ENCODE data around the gene GCNT3. TPM values are rescaled to one million over a fixed set of nuclear protein-coding genes. Genes with fewer than 3 reads are reported as not detected.
A peak's percentile ranks its signal among the peaks of the same experiment; 100 is the strongest.

Gene GCNT3
- polyA plus RNA-seq, 4 donors = 10.2 to 83.9 (median 32.1) TPM

DNA sequence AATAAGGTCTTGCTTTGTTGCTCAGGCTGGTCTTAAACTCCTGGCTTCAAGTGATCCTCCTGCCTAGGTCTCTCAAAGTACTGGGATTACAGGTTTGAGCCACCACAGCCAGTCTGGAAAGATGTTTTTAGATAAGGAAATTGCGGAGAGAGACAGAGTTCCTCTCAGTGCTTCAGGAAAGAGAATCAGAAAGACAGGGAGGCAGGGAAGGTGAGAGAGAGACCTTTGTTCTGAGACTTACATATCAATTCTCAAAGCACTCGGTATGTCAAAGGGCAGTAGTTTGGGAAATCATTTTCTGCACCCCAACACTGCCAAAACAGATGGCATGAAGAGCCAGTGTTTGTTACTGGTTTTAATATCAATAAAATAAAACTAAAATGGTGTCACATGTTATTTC, 13.1 kb upstream of the GCNT3 start:
- Histone ChIP-seq H3K4me3 (ENCODE audit: low read depth in 1 of 3, low read length in 3 of 3) (no peak overlapping the region), H3K27ac (ENCODE audit: low read depth in 1 of 3, low read length in 2 of 3) (peak overlapping the region; percentile 22 to 63 (median 46)), H3K36me3 (ENCODE audit: control insufficient read depth in 3 of 3, insufficient read depth in 2 of 3, low read depth in 1 of 3, low read length in 3 of 3) (no peaks in the 10 kb centered on the region), H3K9me3 (ENCODE audit: control insufficient read depth in 2 of 2, insufficient read depth in 1 of 2, low read depth in 1 of 2, low read length in 1 of 2) (peaks cover 2 to 17% of the 10 kb centered on the region in 2 donors), H3K27me3 (ENCODE audit: control insufficient read depth in 3 of 3, insufficient read depth in 3 of 3, low read length in 3 of 3) (no peaks in the 10 kb centered on the region), H3K4me1 (ENCODE audit: control insufficient read depth in 3 of 3, insufficient read depth in 2 of 3, low read depth in 1 of 3, low read length in 2 of 3) (peaks cover 3 to 36% (median 7%) of the 10 kb centered on the region in 3 donors)
- 24 to 59% (median 37%) methylated on average over 2 of the region's 2 CpGs for WGBS, 3 donors
- DNase-seq = peak in 1 of 2 donors; percentile 61
- no peak for FAIRE-seq

DNA sequence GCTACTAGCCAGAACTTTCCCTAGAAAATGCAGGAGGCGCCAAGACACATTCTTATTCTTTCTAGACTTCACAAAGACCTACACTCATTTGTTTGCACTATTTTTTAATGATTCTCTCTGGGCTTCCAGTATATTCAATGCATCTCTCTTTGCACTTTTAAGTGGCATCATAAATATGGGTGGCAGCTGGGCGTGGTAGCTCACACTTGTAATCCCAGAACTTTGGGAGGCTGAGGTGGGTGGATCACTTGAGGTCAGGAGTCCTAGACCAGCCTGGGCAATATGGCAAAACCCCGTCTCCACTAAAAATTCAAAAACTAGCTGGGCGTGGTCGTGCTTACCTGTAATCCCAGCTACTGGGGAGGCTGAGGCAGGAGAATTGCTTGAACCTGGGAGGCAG, 5.6 kb upstream of the GCNT3 start:
- FAIRE-seq = no peak
- DNase-seq = no peak
- WGBS, 3 donors = 74 to 91% (median 75%) methylated on average over 5 of the region's 5 CpGs

DNA sequence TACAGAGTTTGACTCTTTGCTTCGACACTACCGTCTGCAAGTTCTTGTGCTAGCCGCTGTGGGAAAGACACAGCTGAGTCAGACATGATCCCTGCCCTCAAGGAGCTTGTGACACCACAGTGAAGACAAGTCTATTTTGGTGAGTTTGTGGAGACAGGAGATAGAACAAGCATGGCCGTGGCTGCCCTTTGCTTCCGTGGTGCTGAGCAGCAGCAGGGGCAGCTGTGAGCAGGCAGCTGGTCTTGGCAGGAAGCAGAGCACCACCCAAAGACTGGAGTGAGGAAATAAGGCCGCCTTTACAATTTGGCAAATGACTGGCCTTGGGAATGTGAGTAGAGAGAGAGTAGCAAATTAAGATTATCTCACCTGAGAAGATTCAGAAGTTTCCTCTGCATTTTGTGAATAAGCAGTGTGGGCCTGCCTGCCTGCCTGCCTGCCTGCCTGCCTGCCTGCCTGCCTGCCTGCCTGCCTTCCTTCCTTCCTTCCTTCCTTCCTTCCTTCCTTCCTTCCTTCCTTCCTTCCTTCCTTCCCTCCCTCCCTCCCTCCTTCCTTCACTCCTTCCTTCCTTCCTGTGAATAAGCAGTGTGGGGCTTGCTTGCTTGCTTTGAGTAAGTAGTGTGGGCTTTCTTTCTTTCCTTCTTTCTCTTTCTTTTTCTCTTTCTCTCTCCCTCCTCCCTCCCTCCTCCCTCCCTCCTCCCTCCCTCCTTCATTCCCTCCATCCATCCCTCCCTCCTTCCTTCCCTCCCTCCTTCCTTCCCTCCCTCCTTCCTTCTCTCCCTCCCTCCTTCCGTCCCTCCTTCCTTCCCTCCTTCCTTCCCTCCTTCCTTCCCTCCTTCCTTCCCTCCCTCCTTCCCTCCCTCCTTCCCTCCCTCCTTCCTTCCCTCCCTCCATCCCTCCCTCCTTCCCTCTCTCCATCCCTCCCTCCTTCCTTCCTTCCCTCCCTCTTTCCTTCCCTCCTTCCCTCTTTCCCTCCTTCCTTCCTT, 1.6 kb upstream of the GCNT3 start:
- Histone ChIP-seq H3K9me3 (ENCODE audit: control insufficient read depth in 2 of 2, insufficient read depth in 1 of 2, low read depth in 1 of 2, low read length in 1 of 2) (peaks cover 0 to 30% of the 10 kb centered on the region in 2 donors), H3K36me3 (ENCODE audit: control insufficient read depth in 3 of 3, insufficient read depth in 2 of 3, low read depth in 1 of 3, low read length in 3 of 3) (no peaks in the 10 kb centered on the region), H3K4me3 (ENCODE audit: low read depth in 1 of 3, low read length in 3 of 3) (no peak overlapping the region), H3K4me1 (ENCODE audit: control insufficient read depth in 3 of 3, insufficient read depth in 2 of 3, low read depth in 1 of 3, low read length in 2 of 3) (peaks cover 0 to 17% (median 0%) of the 10 kb centered on the region in 3 donors), H3K27me3 (ENCODE audit: control insufficient read depth in 3 of 3, insufficient read depth in 3 of 3, low read length in 3 of 3) (no peaks in the 10 kb centered on the region), H3K27ac (ENCODE audit: low read depth in 1 of 3, low read length in 2 of 3) (peak overlapping the region in 2 of 3 donors; percentile 63 to 68)
- peak in 1 of 2 donors; percentile 49 for DNase-seq
- FAIRE-seq = no peak
- 47 to 79% (median 60%) methylated on average over 6 to 7 of the region's 7 CpGs for WGBS, 3 donors

More for the DNA sequence above, 5.6 kb upstream of the GCNT3 start:
- no peak overlapping the region for H3K27ac ChIP-seq (ENCODE audit: low read depth in 1 of 3, low read length in 2 of 3)
- peaks cover 2 to 34% of the 10 kb centered on the region in 2 donors for H3K9me3 ChIP-seq (ENCODE audit: control insufficient read depth in 2 of 2, insufficient read depth in 1 of 2, low read depth in 1 of 2, low read length in 1 of 2)
- H3K4me1 ChIP-seq (ENCODE audit: control insufficient read depth in 3 of 3, insufficient read depth in 2 of 3, low read depth in 1 of 3, low read length in 2 of 3) = peaks cover 0 to 5% (median 2%) of the 10 kb centered on the region in 3 donors
- no peaks in the 10 kb centered on the region for H3K36me3 ChIP-seq (ENCODE audit: control insufficient read depth in 3 of 3, insufficient read depth in 2 of 3, low read depth in 1 of 3, low read length in 3 of 3)
- no peak overlapping the region for H3K4me3 ChIP-seq (ENCODE audit: low read depth in 1 of 3, low read length in 3 of 3)
- H3K27me3 ChIP-seq (ENCODE audit: control insufficient read depth in 3 of 3, insufficient read depth in 3 of 3, low read length in 3 of 3) = no peaks in the 10 kb centered on the region

DNA sequence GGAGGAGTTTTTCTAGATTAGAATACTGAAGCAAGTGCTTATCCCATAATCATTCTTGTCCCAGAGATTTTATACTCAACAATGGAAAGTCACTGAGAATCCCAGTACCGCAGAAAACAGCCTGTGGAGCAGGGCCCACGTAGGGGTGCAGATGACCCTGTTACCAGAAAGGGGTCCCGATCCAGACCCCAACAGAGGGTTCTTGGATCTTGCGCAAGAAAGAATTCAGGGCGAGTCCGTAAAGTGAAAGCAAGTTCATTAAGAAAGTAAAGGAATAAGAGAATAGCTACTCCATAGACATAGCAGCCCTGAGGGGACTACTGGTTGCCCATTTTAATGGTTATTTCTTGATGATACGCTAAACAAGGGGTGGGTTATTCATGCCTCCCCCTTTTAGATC, 2.6 kb downstream of the GCNT3 start:
- peaks cover 0 to 22% (median 0%) of the 10 kb centered on the region in 3 donors for H3K4me1 ChIP-seq (ENCODE audit: control insufficient read depth in 3 of 3, insufficient read depth in 2 of 3, low read depth in 1 of 3, low read length in 2 of 3)
- DNase-seq (no peak), FAIRE-seq (no peak)
- H3K27me3 ChIP-seq (ENCODE audit: control insufficient read depth in 3 of 3, insufficient read depth in 3 of 3, low read length in 3 of 3) = peaks cover 0 to 7% (median 0%) of the 10 kb centered on the region in 3 donors
- H3K4me3 ChIP-seq (ENCODE audit: low read depth in 1 of 3, low read length in 3 of 3) = peak overlapping the region in 1 of 3 donors; percentile 70
- peaks cover 0 to 25% of the 10 kb centered on the region in 2 donors for H3K9me3 ChIP-seq (ENCODE audit: control insufficient read depth in 2 of 2, insufficient read depth in 1 of 2, low read depth in 1 of 2, low read length in 1 of 2)
- 84 to 90% (median 90%) methylated on average over 7 of the region's 7 CpGs for WGBS, 3 donors
- H3K27ac ChIP-seq (ENCODE audit: low read depth in 1 of 3, low read length in 2 of 3) = peak overlapping the region in 2 of 3 donors; percentile 60 to 62
- H3K36me3 ChIP-seq (ENCODE audit: control insufficient read depth in 3 of 3, insufficient read depth in 2 of 3, low read depth in 1 of 3, low read length in 3 of 3) = peaks cover 2 to 7% (median 6%) of the 10 kb centered on the region in 3 donors

DNA sequence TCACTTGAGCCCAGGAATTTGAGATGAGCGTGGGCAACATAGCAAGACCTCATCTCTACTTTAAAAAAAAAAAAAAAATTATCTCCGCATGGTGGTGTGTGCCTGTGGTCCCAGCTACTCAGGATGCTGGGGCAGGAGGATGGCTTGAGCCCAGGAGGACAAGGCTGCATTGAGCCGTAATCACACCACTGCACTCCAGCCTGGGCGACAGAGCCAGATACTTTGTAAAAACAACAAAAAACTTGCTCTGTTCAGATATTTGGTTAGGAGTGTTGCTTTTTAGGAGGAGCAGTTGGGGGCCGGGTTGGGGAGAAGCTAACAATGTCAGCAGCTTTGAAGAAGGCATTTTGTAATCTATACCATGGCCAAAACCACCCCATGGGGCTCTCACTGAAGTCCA, 4.1 kb downstream of the GCNT3 start:
- DNase-seq (no peak), FAIRE-seq (no peak)
- H3K9me3 ChIP-seq (ENCODE audit: control insufficient read depth in 2 of 2, insufficient read depth in 1 of 2, low read depth in 1 of 2, low read length in 1 of 2) = peaks cover 0 to 19% of the 10 kb centered on the region in 2 donors
- H3K27me3 ChIP-seq (ENCODE audit: control insufficient read depth in 3 of 3, insufficient read depth in 3 of 3, low read length in 3 of 3) = peaks cover 0 to 7% (median 0%) of the 10 kb centered on the region in 3 donors
- H3K4me1 ChIP-seq (ENCODE audit: control insufficient read depth in 3 of 3, insufficient read depth in 2 of 3, low read depth in 1 of 3, low read length in 2 of 3) = peaks cover 0 to 22% (median 0%) of the 10 kb centered on the region in 3 donors
- WGBS, 3 donors = 86 to 92% (median 91%) methylated on average over 5 of the region's 5 CpGs
- H3K36me3 ChIP-seq (ENCODE audit: control insufficient read depth in 3 of 3, insufficient read depth in 2 of 3, low read depth in 1 of 3, low read length in 3 of 3) = peaks cover 6 to 12% (median 6%) of the 10 kb centered on the region in 3 donors
- peak overlapping the region in 1 of 3 donors; percentile 70 for H3K4me3 ChIP-seq (ENCODE audit: low read depth in 1 of 3, low read length in 3 of 3)
- H3K27ac ChIP-seq (ENCODE audit: low read depth in 1 of 3, low read length in 2 of 3) = peak overlapping the region in 1 of 3 donors; percentile 62

DNA sequence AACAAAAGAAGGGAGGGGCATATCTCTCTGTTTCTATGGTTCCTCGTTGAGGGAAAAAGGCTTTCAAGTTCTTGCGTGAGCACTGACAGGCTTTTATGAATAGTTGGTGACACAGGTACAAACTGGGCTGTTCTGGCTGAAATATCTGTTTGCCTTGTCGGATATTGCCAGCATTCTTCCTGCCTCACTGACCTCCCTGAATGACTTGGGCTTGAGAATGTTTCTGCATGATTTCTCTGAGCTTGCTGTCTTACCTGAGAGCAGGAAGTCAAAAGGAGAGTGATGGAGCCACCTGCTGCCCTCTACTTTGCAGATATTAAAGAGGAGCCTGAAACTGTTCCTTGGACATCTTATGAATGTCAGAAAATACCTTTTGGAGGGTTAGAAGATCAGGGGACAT, 4.8 kb downstream of the GCNT3 start:
- Histone ChIP-seq H3K27ac (ENCODE audit: low read depth in 1 of 3, low read length in 2 of 3) (peak overlapping the region in 2 of 3 donors; percentile 28 to 30), H3K4me1 (ENCODE audit: control insufficient read depth in 3 of 3, insufficient read depth in 2 of 3, low read depth in 1 of 3, low read length in 2 of 3) (peaks cover 0 to 20% (median 0%) of the 10 kb centered on the region in 3 donors), H3K27me3 (ENCODE audit: control insufficient read depth in 3 of 3, insufficient read depth in 3 of 3, low read length in 3 of 3) (peaks cover 0 to 7% (median 0%) of the 10 kb centered on the region in 3 donors), H3K36me3 (ENCODE audit: control insufficient read depth in 3 of 3, insufficient read depth in 2 of 3, low read depth in 1 of 3, low read length in 3 of 3) (peaks cover 6 to 12% (median 6%) of the 10 kb centered on the region in 3 donors), H3K9me3 (ENCODE audit: control insufficient read depth in 2 of 2, insufficient read depth in 1 of 2, low read depth in 1 of 2, low read length in 1 of 2) (peaks cover 0 to 19% of the 10 kb centered on the region in 2 donors), H3K4me3 (ENCODE audit: low read depth in 1 of 3, low read length in 3 of 3) (peak overlapping the region in 1 of 3 donors; percentile 70)
- DNase-seq (peak; percentile 71 to 72), FAIRE-seq (no peak)
- 11 to 51% (median 32%) methylated on average over 3 of the region's 3 CpGs for WGBS, 3 donors

DNA sequence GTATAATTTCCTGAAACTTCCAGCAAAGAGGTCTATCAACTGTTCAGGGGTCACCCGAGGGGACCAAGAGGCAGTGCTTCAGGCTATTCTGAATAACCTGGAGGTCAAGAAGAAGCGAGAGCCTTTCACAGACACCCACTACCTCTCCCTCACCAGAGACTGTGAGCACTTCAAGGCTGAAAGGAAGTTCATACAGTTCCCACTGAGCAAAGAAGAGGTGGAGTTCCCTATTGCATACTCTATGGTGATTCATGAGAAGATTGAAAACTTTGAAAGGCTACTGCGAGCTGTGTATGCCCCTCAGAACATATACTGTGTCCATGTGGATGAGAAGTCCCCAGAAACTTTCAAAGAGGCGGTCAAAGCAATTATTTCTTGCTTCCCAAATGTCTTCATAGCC, 6.8 kb downstream of the GCNT3 start:
- peaks cover 0 to 3% of the 10 kb centered on the region in 2 donors for H3K9me3 ChIP-seq (ENCODE audit: control insufficient read depth in 2 of 2, insufficient read depth in 1 of 2, low read depth in 1 of 2, low read length in 1 of 2)
- H3K27ac ChIP-seq (ENCODE audit: low read depth in 1 of 3, low read length in 2 of 3) = no peak overlapping the region
- H3K36me3 ChIP-seq (ENCODE audit: control insufficient read depth in 3 of 3, insufficient read depth in 2 of 3, low read depth in 1 of 3, low read length in 3 of 3) = peaks cover 6 to 15% (median 8%) of the 10 kb centered on the region in 3 donors
- peaks cover 0 to 7% (median 0%) of the 10 kb centered on the region in 3 donors for H3K4me1 ChIP-seq (ENCODE audit: control insufficient read depth in 3 of 3, insufficient read depth in 2 of 3, low read depth in 1 of 3, low read length in 2 of 3)
- no peak for DNase-seq
- FAIRE-seq = no peak
- 84 to 88% (median 87%) methylated on average over 4 of the region's 4 CpGs for WGBS, 3 donors
- peaks cover 0 to 10% (median 0%) of the 10 kb centered on the region in 3 donors for H3K27me3 ChIP-seq (ENCODE audit: control insufficient read depth in 3 of 3, insufficient read depth in 3 of 3, low read length in 3 of 3)
- H3K4me3 ChIP-seq (ENCODE audit: low read depth in 1 of 3, low read length in 3 of 3) = peak overlapping the region in 1 of 3 donors; percentile 12

DNA sequence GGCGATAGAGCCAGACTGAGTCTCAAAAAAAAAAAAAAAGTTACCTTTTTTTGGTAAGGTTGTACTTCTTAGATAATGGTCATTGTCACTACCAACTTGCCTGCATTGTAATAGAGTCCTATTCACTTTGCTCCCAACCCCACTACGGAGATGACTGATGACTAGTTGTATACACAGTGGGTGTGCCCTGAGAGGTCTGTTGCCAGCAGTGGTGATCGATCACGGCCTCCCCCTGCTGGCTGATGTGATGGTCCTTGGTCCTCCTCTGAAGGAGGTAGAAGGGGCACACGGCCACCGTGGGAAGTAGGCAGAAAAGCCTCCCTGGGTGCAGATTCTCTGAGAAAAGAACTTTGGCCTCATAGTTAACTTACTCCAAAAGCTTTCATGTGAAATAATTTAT, 10.7 kb downstream of the GCNT3 start:
- 20 to 23% (median 20%) methylated on average over 6 of the region's 6 CpGs for WGBS, 3 donors
- FAIRE-seq (no peak), DNase-seq (peak; percentile 72 to 85)
- Histone ChIP-seq H3K36me3 (ENCODE audit: control insufficient read depth in 3 of 3, insufficient read depth in 2 of 3, low read depth in 1 of 3, low read length in 3 of 3) (peaks cover 4 to 15% (median 8%) of the 10 kb centered on the region in 3 donors), H3K4me1 (ENCODE audit: control insufficient read depth in 3 of 3, insufficient read depth in 2 of 3, low read depth in 1 of 3, low read length in 2 of 3) (no peaks in the 10 kb centered on the region), H3K27ac (ENCODE audit: low read depth in 1 of 3, low read length in 2 of 3) (no peak overlapping the region), H3K4me3 (ENCODE audit: low read depth in 1 of 3, low read length in 3 of 3) (no peak overlapping the region), H3K9me3 (ENCODE audit: control insufficient read depth in 2 of 2, insufficient read depth in 1 of 2, low read depth in 1 of 2, low read length in 1 of 2) (no peaks in the 10 kb centered on the region), H3K27me3 (ENCODE audit: control insufficient read depth in 3 of 3, insufficient read depth in 3 of 3, low read length in 3 of 3) (peaks cover 0 to 11% (median 0%) of the 10 kb centered on the region in 3 donors)
